Ramos (cell line): ENCODE measurements around the gene SBDS.
"Not testable (repeated sequence)": the region's sequence is repeated elsewhere in the genome, so short reads cannot be mapped to it uniquely, and the experiment has no call there.

Source experiments
- in situ Hi-C: fragments of 300-500 bp; cut with MboI; formaldehyde crosslinking; loops from one replicate; pipeline ENCODE4 v1.14.3; 2022; ENCODE audit warnings: low sequenced_read_pairs; ENCODE audit not compliant: unreplicated experiment

Gene SBDS

DNA sequence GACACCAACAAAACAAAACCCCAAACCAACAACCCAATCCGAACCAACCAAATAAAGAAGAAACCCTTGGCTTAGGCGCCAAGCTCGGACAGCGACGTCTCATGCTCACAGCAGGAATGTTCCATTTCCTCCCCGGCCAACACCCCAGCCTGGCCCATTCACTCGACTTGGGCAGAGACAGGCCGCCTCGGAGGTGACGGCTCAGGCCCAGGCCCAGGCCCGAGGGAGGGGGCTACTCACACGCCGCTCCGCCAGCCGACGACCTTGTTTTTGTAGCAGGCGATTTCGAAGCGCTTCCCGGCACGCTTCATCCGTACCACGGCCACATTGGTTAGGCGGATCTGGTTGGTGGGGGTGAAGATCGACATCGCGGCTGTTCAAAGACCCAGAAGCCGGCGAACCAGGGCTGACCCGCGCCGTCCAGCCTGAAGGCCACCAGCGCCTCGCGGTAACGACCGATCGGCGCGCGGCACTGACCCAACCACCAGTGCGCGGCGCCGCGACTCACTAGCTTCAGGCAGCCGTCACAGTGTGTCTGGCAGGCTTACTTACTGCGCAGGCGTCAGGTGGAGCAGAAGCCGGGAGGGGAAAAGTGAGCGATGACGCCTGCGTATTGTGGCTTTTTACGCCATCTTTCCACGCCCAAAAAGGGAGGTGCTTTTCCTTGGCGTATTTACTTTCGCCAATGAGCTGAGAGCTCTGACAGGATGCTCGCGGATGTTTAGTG lies at the start of gene SBDS:
TSS of gene SBDS (minus strand) at position 537 of the 727 bp plus-strand sequence. CDS start at position 368, 169 bp downstream.
- in situ Hi-C loops = not testable (repeated sequence)

DNA sequence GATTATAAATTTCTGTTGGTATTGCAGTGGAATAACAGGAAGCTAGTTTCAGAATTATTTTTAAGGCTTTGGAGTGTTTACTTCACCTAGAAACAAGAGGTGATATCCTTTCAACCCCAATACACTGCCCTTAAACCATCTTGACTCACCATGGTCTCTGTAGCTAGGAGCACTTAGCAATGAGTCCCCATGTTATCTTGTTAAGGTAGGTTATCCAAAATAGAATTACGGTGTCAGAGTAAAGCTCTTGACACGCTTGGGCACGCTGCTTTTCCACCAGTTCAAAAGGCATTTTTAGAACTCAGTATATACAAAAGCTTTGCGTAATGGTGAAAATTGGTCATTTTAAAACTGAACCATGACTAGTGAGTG lies 48.2 kb upstream of the SBDS start:
- in situ Hi-C loops = not testable (repeated sequence)

DNA sequence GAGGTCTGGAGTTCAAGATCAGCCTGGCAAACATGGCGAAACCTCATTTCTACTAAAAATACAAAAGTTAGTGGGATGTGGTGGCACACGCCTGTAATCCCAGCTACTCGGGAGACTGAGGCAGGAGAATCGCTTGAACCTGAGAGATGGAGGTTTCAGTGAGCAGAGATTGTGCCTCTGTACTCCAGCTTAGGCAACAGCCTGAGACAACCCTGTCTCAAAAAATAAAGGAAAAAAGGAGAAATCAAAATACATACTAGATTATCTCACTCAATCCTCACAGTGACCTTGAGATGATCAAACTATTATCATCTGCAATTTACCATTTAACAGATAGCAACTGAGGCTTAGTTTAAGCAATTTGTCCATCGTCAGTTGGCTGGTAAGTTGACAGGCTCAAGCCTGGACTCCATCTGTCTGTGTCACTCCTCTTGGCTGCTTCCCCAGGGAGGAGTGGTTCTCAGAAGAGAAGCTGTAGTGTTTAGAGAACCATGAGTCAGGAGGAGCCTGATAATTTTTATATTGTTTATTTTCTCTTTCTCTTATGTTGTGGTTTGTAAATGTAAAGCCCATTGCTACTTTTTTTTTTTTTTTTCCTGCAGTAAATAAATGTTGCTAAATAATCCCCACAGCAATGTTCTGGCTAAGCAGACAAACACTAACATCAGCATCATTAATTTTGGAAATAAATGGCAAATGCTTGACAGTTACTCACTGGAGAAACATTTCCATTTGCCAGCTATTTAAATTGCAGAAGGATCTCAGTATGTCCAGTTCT lies 47.6 kb upstream of the SBDS start:
- in situ Hi-C loops = not testable (repeated sequence)

DNA sequence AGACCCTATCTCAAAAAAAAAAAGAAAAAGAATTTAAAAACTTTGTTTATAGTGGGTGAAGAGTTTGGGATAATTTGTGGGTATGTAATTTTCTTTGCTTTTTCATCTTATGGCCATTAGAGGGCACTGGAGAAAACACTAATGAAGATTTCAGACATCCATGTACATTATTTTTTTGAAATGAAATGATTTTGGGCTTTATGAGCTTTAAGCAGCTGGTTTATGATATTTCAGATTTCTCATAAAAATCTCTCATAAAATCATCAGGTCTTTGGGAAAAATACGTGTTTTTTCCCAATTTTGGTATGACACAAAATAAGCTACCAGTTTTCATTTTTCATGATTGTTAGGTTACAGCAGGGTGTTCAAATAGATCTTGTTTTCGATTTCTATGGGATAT lies 45.4 kb upstream of the SBDS start:
- in situ Hi-C loops = not testable (repeated sequence)

DNA sequence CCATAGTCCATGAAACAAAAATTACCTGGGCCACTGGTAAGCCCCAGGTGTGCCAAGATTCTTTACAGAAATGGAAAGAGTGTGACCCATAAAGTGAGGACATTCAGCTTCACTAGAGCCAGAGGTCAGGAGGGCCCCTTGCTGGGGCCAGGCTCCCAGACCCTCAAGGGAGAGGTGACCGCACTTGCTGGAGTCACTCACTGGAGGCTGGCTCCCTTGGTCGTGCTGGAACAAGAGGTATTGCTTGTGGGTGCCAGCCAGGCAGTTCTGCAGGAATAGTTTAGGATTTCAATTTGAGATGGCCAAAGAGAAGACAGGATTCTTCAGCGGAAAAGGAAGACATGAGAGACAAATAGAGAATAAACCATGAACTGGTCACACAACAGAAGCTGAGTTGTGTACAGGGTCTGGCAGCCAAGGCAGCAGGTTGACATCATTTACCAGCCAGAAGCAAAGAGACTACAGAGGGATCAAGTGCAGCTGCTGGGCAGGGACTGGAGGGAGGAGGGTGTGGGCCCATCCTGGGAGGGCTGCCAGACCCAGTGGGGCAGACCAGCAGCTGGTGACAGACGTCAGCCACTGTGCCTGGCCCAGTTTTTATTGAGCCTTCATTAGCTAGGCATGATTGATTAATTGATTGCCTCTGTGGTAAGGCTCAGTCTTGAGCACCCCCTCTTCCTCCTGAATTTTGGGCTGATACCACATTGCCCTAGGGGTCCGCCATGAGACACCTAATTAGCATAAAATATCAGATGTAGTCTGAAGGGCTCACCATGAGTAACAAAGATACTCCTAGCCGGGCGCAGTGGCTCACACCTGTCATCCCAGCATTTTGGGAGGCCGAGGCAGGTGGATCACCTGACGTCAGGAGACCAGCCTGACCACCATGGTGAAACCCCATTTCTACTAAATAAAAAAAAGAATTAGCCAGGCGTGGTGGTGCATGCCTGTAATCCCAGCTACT lies 41.3 kb upstream of the SBDS start:
- in situ Hi-C loops = not testable (repeated sequence)

DNA sequence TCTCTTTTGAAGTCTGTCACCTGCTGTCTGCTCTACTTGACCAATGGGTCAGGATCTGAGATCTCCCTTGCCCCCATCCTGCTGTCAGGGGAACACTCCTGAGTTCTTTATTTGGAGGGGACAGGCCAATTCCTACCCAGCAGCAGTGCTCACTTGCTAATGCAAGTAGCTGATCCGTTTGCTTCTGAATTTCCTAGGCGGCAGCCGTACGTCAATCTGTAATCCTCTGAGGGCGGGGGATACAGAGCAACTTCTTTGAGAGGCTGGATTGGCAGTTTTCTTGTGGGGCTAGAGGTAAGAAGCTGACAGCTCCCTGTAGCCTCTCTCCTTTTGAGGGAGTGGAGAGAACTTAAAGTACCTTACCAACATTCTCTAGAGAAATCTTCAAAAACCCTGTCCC lies 37.9 kb upstream of the SBDS start:
- in situ Hi-C loops = no loop called here

DNA sequence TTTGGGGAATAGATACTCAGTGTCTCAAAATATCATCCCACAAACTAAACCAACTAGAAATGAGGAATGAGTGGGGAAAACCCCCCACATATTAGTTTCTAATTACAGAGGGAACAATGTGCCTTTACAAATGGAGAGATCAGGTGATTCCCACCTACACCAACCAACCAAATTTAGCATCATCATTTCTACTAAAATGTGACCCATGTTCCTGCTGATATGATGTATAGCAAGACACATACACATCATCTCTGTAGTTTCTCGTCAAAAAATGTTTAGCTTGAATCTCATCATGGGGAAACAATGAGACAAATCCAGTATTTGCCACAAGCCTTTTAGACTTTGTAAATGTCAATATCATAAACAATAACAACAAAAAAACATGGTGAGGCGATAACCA lies 36.3 kb upstream of the SBDS start:
- in situ Hi-C loops = not testable (repeated sequence)

DNA sequence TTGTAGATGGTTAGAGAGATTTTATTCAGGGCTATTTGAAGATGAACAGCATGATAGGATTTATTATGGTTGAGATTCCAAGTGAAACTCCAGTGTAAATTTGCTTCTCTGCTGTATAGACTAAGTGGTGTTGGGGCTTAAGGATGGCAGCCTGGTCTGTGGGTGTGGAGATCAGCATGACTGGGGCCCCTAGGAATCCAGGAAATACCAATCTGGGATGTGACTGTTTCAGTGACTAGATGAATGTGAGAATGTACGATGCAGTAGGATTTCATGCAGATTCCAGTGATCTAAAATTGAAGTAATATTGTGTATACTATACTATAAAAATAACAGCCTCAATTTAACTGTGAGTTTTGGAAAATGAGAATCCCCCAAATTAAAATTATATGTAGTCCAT lies 30.1 kb upstream of the SBDS start:
- in situ Hi-C loops = not testable (repeated sequence)

DNA sequence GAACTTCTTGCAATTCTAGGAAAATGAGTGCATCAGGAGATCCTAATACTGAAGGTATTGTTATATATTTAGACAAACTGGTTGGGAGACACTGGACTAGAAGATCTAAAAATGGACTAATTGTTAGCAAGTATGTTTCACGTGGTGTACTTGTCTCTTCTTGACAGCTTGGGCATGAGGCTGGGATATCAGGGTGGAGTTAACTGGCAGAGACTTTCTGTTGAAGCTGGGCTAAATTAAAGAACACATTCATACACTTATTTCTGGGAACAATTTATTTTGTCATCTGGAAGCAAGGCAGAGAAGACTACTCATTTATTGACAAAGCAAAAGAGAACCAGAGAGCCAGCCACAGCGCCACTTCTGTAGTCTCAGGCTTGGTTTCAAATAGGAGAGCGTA lies 27.1 kb upstream of the SBDS start:
- in situ Hi-C loops = no loop called here

DNA sequence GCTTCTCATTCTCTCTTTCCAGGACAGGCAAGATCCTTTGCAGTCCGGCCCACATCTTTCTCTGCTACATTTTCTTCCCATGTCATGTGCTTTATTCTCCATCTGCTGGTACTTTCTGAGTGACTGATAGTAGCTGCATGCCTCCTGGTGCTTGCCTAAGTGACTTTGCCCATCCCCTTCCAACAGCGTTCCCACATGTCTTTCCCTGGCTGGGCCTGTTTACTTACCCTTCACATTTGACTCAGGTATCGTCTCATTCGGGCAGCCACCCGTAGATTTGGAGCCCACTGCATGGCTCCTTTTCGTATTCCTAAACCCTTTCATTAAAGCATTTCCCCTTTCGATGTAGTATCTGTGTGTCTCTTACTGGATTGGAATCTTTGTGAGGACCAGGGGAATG lies 25.9 kb upstream of the SBDS start:
- in situ Hi-C loops = no loop called here

DNA sequence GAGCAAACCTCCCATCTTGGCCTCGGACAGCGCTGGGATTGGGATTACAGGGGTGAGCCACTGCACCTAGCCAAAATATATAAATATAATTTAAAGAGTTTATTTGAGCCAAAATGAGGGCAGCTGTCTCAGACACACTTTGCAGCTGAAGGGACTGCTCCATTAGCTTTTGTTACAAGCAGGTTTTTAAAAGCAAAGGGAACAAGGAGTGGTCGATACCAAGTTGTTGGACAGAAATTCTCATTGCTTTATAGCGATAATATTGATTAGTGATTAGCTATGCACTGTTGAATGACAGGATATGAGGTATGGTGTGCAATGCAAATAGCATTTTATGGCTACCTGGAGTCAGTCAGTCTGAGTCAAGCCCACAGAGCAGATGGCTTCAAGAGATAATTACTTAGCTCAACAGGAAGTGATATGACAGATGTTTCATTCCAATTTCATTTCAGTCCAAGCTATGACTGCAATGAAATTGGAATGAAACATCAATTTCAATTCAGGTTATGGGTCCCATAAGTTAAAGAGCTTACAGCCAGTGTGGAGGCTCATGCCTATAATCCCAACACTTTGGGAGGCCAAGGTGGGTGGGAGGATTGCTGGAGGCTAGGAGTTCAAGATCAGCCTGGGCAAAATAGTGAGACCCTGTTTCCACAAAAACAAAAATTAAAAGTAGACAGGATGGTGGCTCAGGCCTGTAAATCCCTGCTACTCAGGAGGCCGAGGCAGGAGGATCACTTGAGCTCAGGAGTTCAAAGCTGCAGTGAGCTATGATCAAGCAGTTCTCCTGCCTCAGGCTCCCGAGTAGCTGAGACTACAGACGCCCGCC lies 24.4 kb upstream of the SBDS start:
- in situ Hi-C loops = no loop called here

DNA sequence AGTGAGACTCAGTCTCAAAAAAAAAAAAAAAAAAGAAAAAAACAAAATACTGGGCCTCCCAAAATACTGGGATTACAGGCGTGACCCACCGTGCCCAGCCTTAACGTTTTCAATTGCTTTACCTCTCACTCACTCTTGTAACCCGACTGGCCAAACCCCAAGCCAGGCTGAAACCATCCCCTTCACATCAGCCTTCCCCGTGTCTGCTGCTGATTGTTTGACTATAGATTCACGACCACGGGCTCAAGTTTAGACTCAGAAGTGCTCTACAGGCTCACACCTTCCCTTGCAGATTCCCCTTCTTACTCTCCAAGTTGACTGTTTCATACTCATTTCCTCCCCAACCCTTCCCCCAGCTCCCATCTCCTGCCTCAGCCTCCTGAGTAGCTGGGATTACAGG lies 23.6 kb upstream of the SBDS start:
- in situ Hi-C loops = no loop called here

DNA sequence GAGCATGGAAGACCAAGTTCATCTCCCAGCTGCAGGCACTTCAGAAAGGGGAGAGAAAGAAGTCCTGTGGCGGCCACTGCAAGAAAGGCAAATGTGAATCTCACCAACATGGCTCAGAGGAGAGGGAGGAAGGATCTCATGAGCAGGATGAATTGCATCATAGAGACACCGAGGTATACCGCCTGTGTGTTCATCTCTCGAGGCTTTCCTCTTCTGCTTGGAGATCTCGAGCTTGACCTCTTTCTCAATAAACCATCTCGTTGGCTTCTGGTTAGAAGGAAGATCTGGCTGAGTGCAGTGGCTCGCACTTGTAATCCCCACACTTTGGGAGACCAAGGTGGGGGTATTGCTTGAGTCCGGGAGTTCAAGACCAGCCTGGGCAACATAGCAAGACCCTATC lies 22.6 kb upstream of the SBDS start:
- in situ Hi-C loops = not testable (repeated sequence)

DNA sequence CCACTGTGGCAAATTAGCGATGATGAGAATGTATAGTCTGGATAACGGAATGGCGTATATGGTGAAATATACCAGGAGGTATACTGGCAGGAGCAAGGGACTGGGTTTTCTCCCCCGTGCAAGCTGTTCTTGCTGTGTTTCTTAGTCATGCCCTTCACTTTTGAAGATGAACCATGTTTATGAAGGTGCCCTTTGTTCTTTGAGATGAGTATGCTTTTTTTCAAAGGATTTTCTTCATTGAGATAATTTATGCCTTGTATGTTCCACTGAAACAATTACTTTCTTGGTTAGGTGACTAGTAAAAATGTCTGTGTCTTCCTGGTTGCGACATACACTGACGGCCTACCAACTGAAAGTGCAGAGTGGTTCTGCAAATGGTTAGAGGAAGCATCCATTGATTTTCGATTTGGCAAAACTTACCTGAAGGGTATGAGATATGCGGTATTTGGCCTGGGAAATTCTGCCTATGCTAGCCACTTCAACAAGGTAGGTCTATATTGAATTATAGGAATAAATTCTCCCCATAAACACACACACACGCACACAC lies 18.8 kb upstream of the SBDS start:
- in situ Hi-C loops = not testable (repeated sequence)

DNA sequence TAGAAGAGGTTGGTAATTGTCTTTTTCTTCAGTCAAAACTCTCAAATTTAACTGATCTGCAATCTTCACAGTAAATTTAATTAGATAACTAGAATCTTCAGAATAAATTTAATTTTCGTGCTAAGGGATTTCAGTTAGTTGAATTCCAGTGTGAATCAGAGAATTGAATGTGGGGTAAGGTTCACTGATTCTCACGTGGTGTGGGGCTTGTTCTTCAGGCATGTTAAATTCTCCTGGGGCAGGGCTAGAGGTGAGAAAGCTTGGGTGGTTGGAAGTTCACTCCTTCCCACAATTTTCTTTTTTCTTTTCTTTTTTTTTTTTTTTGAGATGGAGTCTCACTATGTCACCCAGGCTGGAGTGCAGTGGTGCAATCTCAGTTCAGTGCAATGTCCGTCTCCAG lies 14.3 kb upstream of the SBDS start:
- in situ Hi-C loops = not testable (repeated sequence)

DNA sequence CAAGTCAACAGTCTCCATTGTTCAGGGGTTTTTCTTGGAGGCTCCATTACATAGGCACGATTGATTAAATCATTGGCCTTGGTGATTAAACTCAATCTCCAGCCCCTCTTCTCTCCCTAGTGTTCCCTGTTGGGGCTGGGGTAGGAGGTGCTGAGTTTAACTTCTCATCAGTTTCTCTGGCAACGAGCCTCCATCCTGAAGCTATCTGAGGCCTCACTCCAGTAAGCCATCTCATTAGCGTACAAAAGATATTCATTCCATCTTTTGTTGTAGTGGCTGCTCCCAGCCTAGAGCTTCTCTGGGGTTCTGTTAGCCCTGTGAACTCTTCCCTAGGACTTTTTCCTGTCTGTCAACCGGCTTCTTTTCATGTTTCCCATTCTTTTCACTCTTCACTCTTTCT lies 12.9 kb upstream of the SBDS start:
- in situ Hi-C loops = no loop called here

DNA sequence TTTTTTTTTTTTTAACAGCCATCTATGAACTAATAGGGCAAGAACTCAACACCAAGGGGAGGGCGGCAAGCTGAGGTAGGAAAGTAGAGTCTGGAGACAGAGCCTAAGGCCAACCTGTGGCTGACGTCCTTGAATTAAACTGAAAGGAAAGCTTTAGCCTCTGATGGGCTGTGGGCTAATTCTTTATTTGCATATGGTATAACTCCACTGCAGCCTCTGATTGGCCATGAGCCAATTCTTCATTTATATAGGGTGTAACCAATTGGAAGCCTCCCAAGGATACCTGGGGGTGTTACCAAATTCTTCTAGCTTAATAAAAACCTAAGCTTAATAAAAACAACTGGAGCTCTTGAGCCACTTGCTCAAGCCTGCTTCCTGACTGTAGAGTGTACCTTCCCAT lies 11.6 kb upstream of the SBDS start:
- in situ Hi-C loops = no loop called here

DNA sequence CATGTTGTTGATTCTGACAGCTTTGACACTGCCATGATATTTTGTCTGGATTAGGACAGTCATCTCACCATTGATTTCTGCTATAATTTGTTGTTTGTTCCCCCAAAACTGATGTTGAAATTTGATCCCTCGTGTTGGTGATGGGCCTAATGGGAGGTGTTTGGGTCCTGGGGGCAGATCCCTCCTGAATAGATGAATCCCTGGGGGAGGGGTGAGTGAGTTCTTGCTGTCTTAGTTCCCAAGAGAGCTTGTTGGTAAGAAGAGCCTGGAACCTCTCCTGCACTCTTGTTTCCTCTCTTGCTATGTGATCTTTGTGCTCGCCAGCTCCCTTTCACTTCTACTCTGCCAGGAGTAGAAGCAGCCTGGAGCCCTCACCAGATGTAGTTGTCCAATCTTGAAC lies 8.8 kb upstream of the SBDS start:
- in situ Hi-C loops = not testable (repeated sequence)

DNA sequence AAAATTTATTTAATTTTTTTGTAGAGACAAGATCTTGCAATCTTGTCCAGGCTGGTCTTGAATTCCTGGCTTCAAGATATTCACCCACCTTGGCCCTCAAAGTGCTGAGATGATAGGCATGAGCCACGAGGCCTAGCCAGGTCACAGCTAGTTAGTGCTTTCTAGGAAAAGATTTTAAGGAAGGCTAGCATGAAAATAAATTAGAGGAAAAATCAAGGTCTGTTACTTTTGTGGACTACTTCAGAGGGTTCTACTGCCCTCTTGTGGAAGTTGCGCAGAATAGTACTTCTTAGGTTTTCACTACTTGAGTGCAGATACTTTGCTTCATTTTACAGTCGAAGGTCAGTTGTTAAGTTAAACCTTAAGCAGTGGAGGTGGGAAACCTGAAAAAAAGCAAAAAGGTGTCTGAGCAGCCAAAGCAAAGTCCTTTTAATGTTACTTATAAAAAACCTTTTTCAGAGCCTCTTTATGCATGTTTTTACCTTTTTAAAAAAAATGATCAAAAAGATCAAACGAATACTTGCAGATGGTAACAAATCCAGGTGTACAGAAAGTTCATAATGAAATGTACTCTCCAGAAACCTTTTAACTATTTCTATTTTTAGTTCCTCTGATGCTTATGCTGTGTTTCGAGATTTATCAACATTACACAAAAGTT lies 5.3 kb upstream of the SBDS start:
- in situ Hi-C loops = not testable (repeated sequence)
